Esophagus squamous epithelium (tissue), 4 donors: Measurements from ENCODE around the gene SLC13A2.

Experiments used
- POLR2A ChIP-seq, 4 donors: fragments of 450-650 bp; IDR thresholded peaks; one replicate each; pipeline ENCODE4 v1.6.1; 2017; ENCODE audit warnings: antibody characterized with exemption in 4 of 4, mild to moderate bottlenecking in 4 of 4, moderate library complexity in 3 of 4
- TF ChIP-seq, protein P1 (sequence below), 6 experiments: fragments of 450-650 bp in 4 of 6; fragments of 200-600 bp in 2 of 6; sonication (generic) in 2 of 6; IDR thresholded peaks; one replicate each; pipeline ENCODE4 v1.5.1; 2016 to 2019; ENCODE audit warnings: antibody characterized with exemption in 6 of 6, mild to moderate bottlenecking in 4 of 6, moderate library complexity in 4 of 6

DNA sequence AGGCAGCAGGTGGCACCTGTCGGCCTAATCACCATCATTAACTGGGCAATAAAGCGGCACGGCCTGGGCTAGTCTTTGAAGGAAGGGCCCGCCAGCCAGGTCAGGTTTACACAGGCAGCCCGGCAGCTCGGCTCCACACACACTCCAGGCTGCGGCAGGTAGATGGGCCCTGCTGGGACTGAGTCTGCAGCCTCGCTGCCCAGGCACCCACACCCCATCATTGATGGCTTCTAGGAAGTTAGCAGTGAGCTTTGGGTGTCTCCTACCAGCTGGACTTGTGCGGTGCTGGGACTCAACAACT is 25.9 kb downstream of the SLC13A2 start:
- TF ChIP-seq, protein P1, sequence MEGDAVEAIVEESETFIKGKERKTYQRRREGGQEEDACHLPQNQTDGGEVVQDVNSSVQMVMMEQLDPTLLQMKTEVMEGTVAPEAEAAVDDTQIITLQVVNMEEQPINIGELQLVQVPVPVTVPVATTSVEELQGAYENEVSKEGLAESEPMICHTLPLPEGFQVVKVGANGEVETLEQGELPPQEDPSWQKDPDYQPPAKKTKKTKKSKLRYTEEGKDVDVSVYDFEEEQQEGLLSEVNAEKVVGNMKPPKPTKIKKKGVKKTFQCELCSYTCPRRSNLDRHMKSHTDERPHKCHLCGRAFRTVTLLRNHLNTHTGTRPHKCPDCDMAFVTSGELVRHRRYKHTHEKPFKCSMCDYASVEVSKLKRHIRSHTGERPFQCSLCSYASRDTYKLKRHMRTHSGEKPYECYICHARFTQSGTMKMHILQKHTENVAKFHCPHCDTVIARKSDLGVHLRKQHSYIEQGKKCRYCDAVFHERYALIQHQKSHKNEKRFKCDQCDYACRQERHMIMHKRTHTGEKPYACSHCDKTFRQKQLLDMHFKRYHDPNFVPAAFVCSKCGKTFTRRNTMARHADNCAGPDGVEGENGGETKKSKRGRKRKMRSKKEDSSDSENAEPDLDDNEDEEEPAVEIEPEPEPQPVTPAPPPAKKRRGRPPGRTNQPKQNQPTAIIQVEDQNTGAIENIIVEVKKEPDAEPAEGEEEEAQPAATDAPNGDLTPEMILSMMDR (IDR thresholded peaks at IDR 0.05) = no peak
- no peak for TF ChIP-seq POLR2A (IDR thresholded peaks at IDR 0.05)
